ENCODE results near the gene LSAMP. TPM values are rescaled to one million over a fixed set of nuclear protein-coding genes. Genes with fewer than 3 reads are reported as not detected.

LSAMP gene
- total and polyA plus RNA-seq, 2 of the 13 experiments (the other 11 are each of a cell fraction or from before 2014, with no cell fraction given), result not detected

DNA sequence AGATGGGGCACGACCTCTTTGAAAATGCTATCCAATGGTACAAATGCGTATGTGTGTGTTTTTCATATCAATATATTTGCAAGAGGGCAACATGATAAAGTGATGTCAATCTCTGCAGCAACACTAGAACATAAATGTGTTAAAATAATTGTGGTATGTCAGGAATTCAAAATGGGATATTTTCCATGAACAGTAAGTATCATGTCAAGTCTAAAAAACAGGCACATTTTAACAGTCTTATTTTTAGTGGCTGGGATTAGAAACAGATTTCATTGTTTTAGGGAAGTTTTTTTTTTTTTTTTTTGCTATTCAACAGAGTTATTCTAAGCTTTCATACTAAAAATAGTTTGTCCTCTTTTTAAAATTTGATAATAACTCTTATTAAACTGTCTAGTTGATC, 612.2 kb downstream of the LSAMP start:
- TF ChIP-seq DNMT1 (CRISPR knock-in tag; IDR thresholded peaks at IDR 0.05) (no peak), ZNF780A (CRISPR knock-in tag; IDR thresholded peaks at IDR 0.05) (no peak), SAP130 (CRISPR knock-in tag; IDR thresholded peaks at IDR 0.05; ENCODE audit: low read depth) (no peak), ZNF776 (CRISPR knock-in tag; IDR thresholded peaks at IDR 0.05) (no peak), HCFC1 (IDR thresholded peaks at IDR 0.05; ENCODE audit: low read depth, low read length) (no peak), PAXIP1 (CRISPR knock-in tag; conservative IDR thresholded peaks at IDR 0.05) (no peak), ZNF7 (CRISPR knock-in tag; IDR thresholded peaks at IDR 0.05) (no peak), NBN (conservative IDR thresholded peaks at IDR 0.05) (no peak), ARHGAP35 (CRISPR knock-in tag; IDR thresholded peaks at IDR 0.05; ENCODE audit: borderline replicate concordance) (no peak), ZSCAN20 (CRISPR knock-in tag; IDR thresholded peaks at IDR 0.05; ENCODE audit: borderline replicate concordance) (no peak)
- TF ChIP-seq, protein P1, sequence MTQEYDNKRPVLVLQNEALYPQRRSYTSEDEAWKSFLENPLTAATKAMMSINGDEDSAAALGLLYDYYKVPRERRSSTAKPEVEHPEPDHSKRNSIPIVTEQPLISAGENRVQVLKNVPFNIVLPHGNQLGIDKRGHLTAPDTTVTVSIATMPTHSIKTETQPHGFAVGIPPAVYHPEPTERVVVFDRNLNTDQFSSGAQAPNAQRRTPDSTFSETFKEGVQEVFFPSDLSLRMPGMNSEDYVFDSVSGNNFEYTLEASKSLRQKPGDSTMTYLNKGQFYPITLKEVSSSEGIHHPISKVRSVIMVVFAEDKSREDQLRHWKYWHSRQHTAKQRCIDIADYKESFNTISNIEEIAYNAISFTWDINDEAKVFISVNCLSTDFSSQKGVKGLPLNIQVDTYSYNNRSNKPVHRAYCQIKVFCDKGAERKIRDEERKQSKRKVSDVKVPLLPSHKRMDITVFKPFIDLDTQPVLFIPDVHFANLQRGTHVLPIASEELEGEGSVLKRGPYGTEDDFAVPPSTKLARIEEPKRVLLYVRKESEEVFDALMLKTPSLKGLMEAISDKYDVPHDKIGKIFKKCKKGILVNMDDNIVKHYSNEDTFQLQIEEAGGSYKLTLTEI (CRISPR knock-in tag; conservative IDR thresholded peaks at IDR 0.05), result no peak
- TF ChIP-seq, protein P2, sequence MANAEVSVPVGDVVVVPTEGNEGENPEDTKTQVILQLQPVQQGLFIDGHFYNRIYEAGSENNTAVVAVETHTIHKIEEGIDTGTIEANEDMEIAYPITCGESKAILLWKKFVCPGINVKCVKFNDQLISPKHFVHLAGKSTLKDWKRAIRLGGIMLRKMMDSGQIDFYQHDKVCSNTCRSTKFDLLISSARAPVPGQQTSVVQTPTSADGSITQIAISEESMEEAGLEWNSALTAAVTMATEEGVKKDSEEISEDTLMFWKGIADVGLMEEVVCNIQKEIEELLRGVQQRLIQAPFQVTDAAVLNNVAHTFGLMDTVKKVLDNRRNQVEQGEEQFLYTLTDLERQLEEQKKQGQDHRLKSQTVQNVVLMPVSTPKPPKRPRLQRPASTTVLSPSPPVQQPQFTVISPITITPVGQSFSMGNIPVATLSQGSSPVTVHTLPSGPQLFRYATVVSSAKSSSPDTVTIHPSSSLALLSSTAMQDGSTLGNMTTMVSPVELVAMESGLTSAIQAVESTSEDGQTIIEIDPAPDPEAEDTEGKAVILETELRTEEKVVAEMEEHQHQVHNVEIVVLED (CRISPR knock-in tag; IDR thresholded peaks at IDR 0.05; ENCODE audit: borderline replicate concordance), result no peak
- Histone ChIP-seq H3K9me3 (ENCODE audit: low read length) (no peaks in the 10 kb centered on the region), H3K9ac (ENCODE audit: insufficient read depth, low read depth, low read length) (no peak overlapping the region), H4K20me1 (ENCODE audit: insufficient read depth, low read length) (no peaks in the 10 kb centered on the region), H3K27me3 (ENCODE audit: control insufficient read depth in 1 of 2, insufficient read depth in 2 of 2, low read length in 2 of 2) (no peaks in the 10 kb centered on the region; a peak in 1 of 5 replicates), H3K27ac (ENCODE audit: extremely low read length, insufficient read depth, low read length) (no peak overlapping the region), H3K4me1 (ENCODE audit: insufficient read depth, low read length) (peaks cover 9% of the 10 kb centered on the region; the same call in 1 of the 2 replicates), H3K4me2 (ENCODE audit: low read depth, low read length) (no peak overlapping the region), H3K36me3 (replicated peaks in 1 of 2; ENCODE audit: control insufficient read depth in 1 of 2, insufficient read depth in 2 of 2, low read length in 2 of 2) (no peaks in the 10 kb centered on the region), H3K79me2 (ENCODE audit: insufficient read depth, low read length) (no peaks in the 10 kb centered on the region), H3K4me3 (replicated peaks in 1 of 3; ENCODE audit: insufficient read depth in 1 of 3, low read depth in 2 of 3, low read length in 3 of 3) (no peak overlapping the region), H2AFZ (ENCODE audit: low read length) (no peak overlapping the region)
- ChIA-PET POLR2A (no interaction called here), CTCF (ENCODE audit: low intra/inter-chr PET ratio, low total read pairs) (no interaction called here)
- 82% methylated on average over 2 of the region's 2 CpGs for WGBS (ENCODE audit: low lambda C conversion rate)
- BruUV-seq (replicated peaks), result no TSS peak
- no peak for ATAC-seq
- FAIRE-seq, result no peak
- DNase-seq (ENCODE audit: low spot score), result no peak
- in situ Hi-C loops (cut with HindIII; ENCODE audit: extremely low pct_ligation_motif_present, low pct_unique_long_range_greater_than_20kb) (no loop called here), intact Hi-C loops (cut with micrococcal nuclease; ENCODE audit: unreplicated experiment) (no loop called here)

Data from HepG2 (cell line).